IMR-90 (cell line): ENCODE results near the gene ALKBH5. TPM values are rescaled to one million over a fixed set of nuclear protein-coding genes. Genes with fewer than 3 reads are reported as not detected.

Experiments used
- ATAC-seq: fragments of 200-7000 bp; cut with Tn5 transposase; 2 replicates; pipeline ENCODE4 v1.9.1; 2020; ENCODE audit warnings: low read depth, mild to moderate bottlenecking, moderate library complexity
- BruUV-seq: library from RNA; stranded (reverse); fragments of 400-500 nt; replicated peaks from 2 replicates; lab custom pipeline; 2021; lab: Mats Ljungman, UMichigan
- CTCF ChIA-PET: fragments of 300-600 bp; formaldehyde crosslinking; extraction: SDS; loops from one replicate; lab custom pipeline; 2021; ENCODE audit warnings: antibody characterized with exemption; lab: Yijun Ruan, JAX
- POLR2A ChIA-PET: fragments of 300-600 bp; sonication (Branson Sonifier 250); formaldehyde crosslinking; loops from one replicate; lab custom pipeline; 2022; ENCODE audit warnings: antibody characterized with exemption; ENCODE audit not compliant: unreplicated experiment; lab: Charles Lee
- DNase-seq: peaks from one replicate; pipeline ENCODE4 v3.0.0; 2013
- H2AFZ ChIP-seq: replicated peaks from 2 replicates; pipeline ENCODE3; 2013; ENCODE audit warnings: low read length, mild to moderate bottlenecking; ENCODE audit not compliant: poor library complexity
- H2AK5ac ChIP-seq: 2 replicates; pipeline ENCODE4 v1.6.1; 2013; ENCODE audit warnings: low read depth, low read length, inconsistent platforms
- H2AK9ac ChIP-seq: replicated peaks from 2 replicates; pipeline ENCODE3; 2013; ENCODE audit warnings: mild to moderate bottlenecking, low read depth, low read length, moderate library complexity; ENCODE audit not compliant: poor library complexity
- H2BK120ac ChIP-seq: 2 replicates; pipeline ENCODE4 v1.6.1; 2013; ENCODE audit warnings: low read depth, low read length, inconsistent platforms
- H2BK15ac ChIP-seq: 3 replicates; pipeline ENCODE4 v1.6.1; 2013; ENCODE audit warnings: low read depth, low read length, inconsistent platforms
- H2BK20ac ChIP-seq: 2 replicates; pipeline ENCODE4 v1.6.1; 2013; ENCODE audit warnings: low read depth, mild to moderate bottlenecking, inconsistent platforms, low read length, moderate library complexity
- H2BK5ac ChIP-seq: 2 replicates; pipeline ENCODE4 v1.6.1; 2013; ENCODE audit warnings: mild to moderate bottlenecking, low read depth, low read length, inconsistent platforms; ENCODE audit not compliant: poor library complexity, severe bottlenecking
- H3K14ac ChIP-seq: replicated peaks from 2 replicates; pipeline ENCODE4 v1.6.1; 2013; ENCODE audit warnings: low read depth, low read length, inconsistent platforms
- H3K18ac ChIP-seq: 2 replicates; pipeline ENCODE4 v1.6.1; 2013; ENCODE audit warnings: low read depth, low read length, control low read depth
- H3K23ac ChIP-seq: 2 replicates; pipeline ENCODE4 v1.6.1; 2013; ENCODE audit warnings: low read depth, low read length, inconsistent platforms
- H3K27ac ChIP-seq: 2 replicates; pipeline ENCODE4 v1.5.1; 2013; ENCODE audit warnings: mild to moderate bottlenecking, control low read depth, low read length; ENCODE audit not compliant: insufficient read depth
- H3K27me3 ChIP-seq: 2 replicates; pipeline ENCODE4 v1.6.1; 2013; ENCODE audit warnings: low read length; ENCODE audit not compliant: control insufficient read depth, insufficient read depth
- H3K36me3 ChIP-seq: 2 replicates; pipeline ENCODE4 v1.6.1; 2013; ENCODE audit warnings: low read length, mixed read lengths; ENCODE audit not compliant: control insufficient read depth, insufficient read depth
- H3K4ac ChIP-seq: 2 replicates; pipeline ENCODE4 v1.6.1; 2013; ENCODE audit warnings: low read depth, low read length, inconsistent platforms
- H3K4me1 ChIP-seq: 2 replicates; pipeline ENCODE4 v1.6.1; 2013; ENCODE audit warnings: low read length, mixed read lengths; ENCODE audit not compliant: control insufficient read depth, insufficient read depth
- H3K4me2 ChIP-seq: 2 replicates; pipeline ENCODE4 v1.6.1; 2013; ENCODE audit warnings: low read depth, mild to moderate bottlenecking, control low read depth, low read length, moderate library complexity
- H3K4me3 ChIP-seq: 2 replicates; pipeline ENCODE4 v1.5.1; 2013; ENCODE audit warnings: low read depth, mild to moderate bottlenecking, control low read depth, low read length, moderate library complexity; ENCODE audit not compliant: insufficient read depth
- H3K56ac ChIP-seq: 2 replicates; pipeline ENCODE4 v1.6.1; 2013; ENCODE audit warnings: low read length, inconsistent platforms; ENCODE audit not compliant: insufficient read depth; ENCODE audit errors: extremely low read depth
- H3K79me1 ChIP-seq, 2 experiments: 2 replicates each; pipeline ENCODE4 v1.6.1; 2013; ENCODE audit warnings: low read length in 2 of 2, inconsistent platforms in 1 of 2, low read depth in 1 of 2
- H3K9ac ChIP-seq: 2 replicates; pipeline ENCODE4 v1.6.1; 2013; ENCODE audit warnings: low read depth, low read length, control low read depth
- H3K9me1 ChIP-seq: 2 replicates; pipeline ENCODE4 v1.6.1; 2013; ENCODE audit warnings: low read length, inconsistent platforms; ENCODE audit not compliant: insufficient read depth
- H3K9me3 ChIP-seq: 2 replicates; pipeline ENCODE4 v1.6.1; 2013; ENCODE audit warnings: low read length; ENCODE audit not compliant: control insufficient read depth, insufficient read depth
- H4K20me1 ChIP-seq: 2 replicates; pipeline ENCODE4 v1.6.1; 2013; ENCODE audit warnings: low read length, inconsistent platforms; ENCODE audit not compliant: insufficient read depth
- H4K5ac ChIP-seq: 2 replicates; pipeline ENCODE4 v1.6.1; 2013; ENCODE audit warnings: mild to moderate bottlenecking, low read depth, low read length, control low read depth
- H4K8ac ChIP-seq, 2 experiments: 2 replicates each; pipeline ENCODE4 v1.6.1; 2013; ENCODE audit warnings: low read depth in 2 of 2, low read length in 2 of 2, control low read depth in 1 of 2, inconsistent platforms in 1 of 2
- H4K91ac ChIP-seq: 2 replicates; pipeline ENCODE4 v1.6.1; 2013; ENCODE audit warnings: low read depth, low read length, inconsistent platforms; ENCODE audit not compliant: insufficient read depth
- BHLHE40 ChIP-seq: fragments of 150-350 bp; IDR thresholded peaks from 2 replicates; pipeline ENCODE4 v1.6.1; 2016; ENCODE audit warnings: mild to moderate bottlenecking, low read depth, low read length
- CEBPB ChIP-seq: IDR thresholded peaks from 2 replicates; pipeline ENCODE4 v1.6.1; 2012; ENCODE audit warnings: low read depth, low read length, improper control_type of control experiment
- CHD1 ChIP-seq: IDR thresholded peaks from 2 replicates; pipeline ENCODE4 v1.6.1; 2012; ENCODE audit warnings: low read depth, low read length, improper control_type of control experiment
- CTCF ChIP-seq: conservative IDR thresholded peaks from 2 replicates; pipeline ENCODE4 v1.5.1; 2012; ENCODE audit warnings: mild to moderate bottlenecking, low read depth, low read length, improper control_type of control experiment
- ELK1 ChIP-seq: fragments of 150-350 bp; IDR thresholded peaks from 2 replicates; pipeline ENCODE4 v1.6.1; 2016; ENCODE audit warnings: low read depth, mild to moderate bottlenecking, low read length, moderate library complexity, borderline replicate concordance
- FOS ChIP-seq: fragments of 150-350 bp; IDR thresholded peaks from 2 replicates; pipeline ENCODE4 v1.6.1; 2016; ENCODE audit warnings: low read depth, low read length
- MAFK ChIP-seq: IDR thresholded peaks from 2 replicates; pipeline ENCODE4 v1.6.1; 2012; ENCODE audit warnings: low read depth, low read length, improper control_type of control experiment
- MAZ ChIP-seq: IDR thresholded peaks from 2 replicates; pipeline ENCODE4 v1.6.1; 2012; ENCODE audit warnings: low read depth, mild to moderate bottlenecking, low read length, improper control_type of control experiment, moderate library complexity, borderline replicate concordance
- MXI1 ChIP-seq: IDR thresholded peaks from 2 replicates; pipeline ENCODE4 v1.6.1; 2012; ENCODE audit warnings: low read depth, mild to moderate bottlenecking, low read length, moderate library complexity, borderline replicate concordance
- NFE2L2 ChIP-seq: fragments of 150-350 bp; IDR thresholded peaks from 2 replicates; pipeline ENCODE4 v1.6.1; 2016; ENCODE audit warnings: low read depth, mild to moderate bottlenecking, low read length
- POLR2A ChIP-seq: IDR thresholded peaks from 2 replicates; pipeline ENCODE4 v1.6.1; 2012; ENCODE audit warnings: mild to moderate bottlenecking, low read depth, low read length
- RAD21 ChIP-seq: IDR thresholded peaks from 2 replicates; pipeline ENCODE4 v1.6.1; 2012; ENCODE audit warnings: low read length, improper control_type of control experiment
- RCOR1 ChIP-seq: IDR thresholded peaks from 2 replicates; pipeline ENCODE4 v1.6.1; 2012; ENCODE audit warnings: mild to moderate bottlenecking, low read length, improper control_type of control experiment; ENCODE audit not compliant: insufficient replicate concordance
- RFX5 ChIP-seq: IDR thresholded peaks from 2 replicates; pipeline ENCODE4 v1.8.0; 2012; ENCODE audit warnings: low read depth, mild to moderate bottlenecking, low read length, moderate library complexity
- SMC3 ChIP-seq: fragments of 150-350 bp; IDR thresholded peaks from 2 replicates; pipeline ENCODE4 v1.6.1; 2016; ENCODE audit warnings: low read depth, mild to moderate bottlenecking, antibody characterized with exemption, low read length, moderate library complexity
- USF2 ChIP-seq: fragments of 150-350 bp; IDR thresholded peaks from 2 replicates; pipeline ENCODE4 v1.6.1; 2017; ENCODE audit warnings: mild to moderate bottlenecking, antibody characterized with exemption, low read length, low read depth
- WGBS, 2 experiments: methylation state at CpG; one replicate each; pipeline versions ENCODE4 v1.1.5 to v1.1.7; 2013; ENCODE audit warnings: missing lambda C conversion rate in 2 of 2; ENCODE audit not compliant: insufficient read length in 1 of 2; ENCODE audit errors: extremely low coverage in 2 of 2; 5-methylcytosine and 5-hydroxymethylcytosine counted together
- dilution Hi-C: fragments of 300-500 bp; cut with HindIII; formaldehyde crosslinking; loops from one replicate; pipeline ENCODE4 v1.14.3; 2018; ENCODE audit warnings: low sequenced_read_pairs; ENCODE audit not compliant: unreplicated experiment
- in situ Hi-C: fragments of 300-500 bp; cut with MboI; formaldehyde crosslinking; loops from 3 replicates; pipeline ENCODE4 v1.14.3; 2019; ENCODE audit warnings: low sequenced_read_pairs, inconsistent platforms, mixed read lengths
- intact Hi-C: fragments of 100-400 bp; cut with micrococcal nuclease; formaldehyde crosslinking; loops from 2 replicates; pipeline ENCODE4 v1.10.0; 2022
- polyA plus RNA-seq, 3 experiments: library from polyadenylated mRNA; depleted of rRNA; stranded (reverse); fragments of >200 nt; gene quantifications; 2 replicates each; pipeline ENCODE4 v1.2.3, GENCODE V29; 2012; ENCODE audit warnings: low replicate concordance in 1 of 3
- total RNA-seq: library from RNA; depleted of rRNA; stranded (reverse); fragments of >200 nt; gene quantifications from 2 replicates; pipeline ENCODE4 v1.2.3, GENCODE V29; 2012

Gene ALKBH5
- total and polyA plus RNA-seq, 2 of the 4 experiments (the other 2 are of a cell fraction): 57.6 to 79.6 TPM

- no peak overlapping the region for H3K18ac ChIP-seq
- intact Hi-C loops: no loop called here
- TF ChIP-seq USF2 (no peak), MXI1 (no peak), RFX5 (no peak), MAZ (no peak), FOS (no peak), SMC3 (no peak), MAFK (no peak), NFE2L2 (no peak), CHD1 (no peak), CTCF (no peak), RCOR1 (no peak), CEBPB (no peak), BHLHE40 (no peak), RAD21 (no peak), POLR2A (no peak), ELK1 (no peak)
- H3K56ac ChIP-seq: no peak overlapping the region
- H3K4ac ChIP-seq: no peak overlapping the region
- no peak overlapping the region for H2BK15ac ChIP-seq
- H4K20me1 ChIP-seq: peaks cover 94% of the 10 kb centered on the region
- H3K9me3 ChIP-seq: no peaks in the 10 kb centered on the region
- no peak overlapping the region for H2BK20ac ChIP-seq
- peaks cover 20 to 87% of the 10 kb centered on the region in 2 experiments for H3K79me1 ChIP-seq
- H4K8ac ChIP-seq: no peak overlapping the region
- DNase-seq: no peak
- 82% methylated on average over 6 of the region's 7 CpGs; no CpG with 5 or more reads in 1 of the 2 experiments for WGBS, 2 experiments
- ChIA-PET POLR2A (no interaction called here), CTCF (interaction anchor here (0.6 kb wide), 1 partner anchor 91 kb away, joined by 8 read pairs; no protein-coding TSS in a partner anchor)
- H2AFZ ChIP-seq: no peak overlapping the region
- H2BK120ac ChIP-seq: no peak overlapping the region
- no peak overlapping the region for H3K4me3 ChIP-seq
- 0 out of 2 replicates have a peak, but pooled peaks cover 2% of the 10 kb centered on the region for H3K4me1 ChIP-seq
- in situ Hi-C loops: no loop called here
- no peak overlapping the region for H2AK5ac ChIP-seq
- no peak overlapping the region for H2AK9ac ChIP-seq
- H3K23ac ChIP-seq: no peak overlapping the region
- no peak overlapping the region for H3K27ac ChIP-seq
- H3K9ac ChIP-seq: no peak overlapping the region
- H2BK5ac ChIP-seq: no peak overlapping the region
- H3K4me2 ChIP-seq: no peak overlapping the region
- H3K27me3 ChIP-seq: no peaks in the 10 kb centered on the region
- no peak for ATAC-seq
- H4K5ac ChIP-seq: no peak overlapping the region
- peaks cover 28% of the 10 kb centered on the region for H3K9me1 ChIP-seq
- peaks cover 60% of the 10 kb centered on the region for H3K36me3 ChIP-seq
- H3K14ac ChIP-seq: no peak overlapping the region
- no peak overlapping the region for H4K91ac ChIP-seq
- dilution Hi-C loops: no loop called here
- no TSS peak for BruUV-seq
Measured at GRCh38 chr17:18203308-18203707, 19.7 kb downstream of the ALKBH5 start.
